Right cardiac atrium (tissue), 5 donors: ENCODE data around the gene PRM1. TPM values are rescaled to one million over a fixed set of nuclear protein-coding genes. Genes with fewer than 3 reads are reported as not detected.
A peak's percentile ranks its signal among the peaks of the same experiment; 100 is the strongest.
"Not testable (repeated sequence)": the region's sequence is repeated elsewhere in the genome, so short reads cannot be mapped to it uniquely, and the experiment has no call there.

Source experiments
- ATAC-seq, 2 donors: fragments of 200-7000 bp; cut with Tn5 transposase; one replicate each; pipeline versions ENCODE4 v1.8.0 to v1.9.1; 2020; ENCODE audit warnings: moderate library complexity in 2 of 2, mild to moderate bottlenecking in 1 of 2
- DNase-seq, 3 donors: peaks; one replicate each; pipeline ENCODE4 v3.0.0-alpha.2; 2020
- H3K27ac ChIP-seq: one replicate; pipeline ENCODE4 v1.5.1; 2013; ENCODE audit warnings: mild to moderate bottlenecking, low read length, control low read depth, moderate library complexity
- H3K27me3 ChIP-seq: one replicate; pipeline ENCODE4 v1.6.1; 2013; ENCODE audit not compliant: control insufficient read depth, insufficient read depth
- H3K4me1 ChIP-seq: one replicate; pipeline ENCODE4 v1.6.1; 2013; ENCODE audit warnings: low read length; ENCODE audit not compliant: control insufficient read depth, insufficient read depth
- H3K4me3 ChIP-seq: one replicate; pipeline ENCODE4 v1.5.1; 2013; ENCODE audit warnings: low read length, control low read depth
- H3K9me3 ChIP-seq: one replicate; pipeline ENCODE4 v1.6.1; 2013; ENCODE audit warnings: low read length; ENCODE audit not compliant: control insufficient read depth
- WGBS: extraction: QIAGEN DNeasy Blood & Tissue Kit; methylation state at CpG from one replicate; pipeline ENCODE4 v1.1.7; 2013; 5-methylcytosine and 5-hydroxymethylcytosine counted together
- intact Hi-C, 4 donors: fragments of 100-400 bp; cut with DNase I; formaldehyde crosslinking; loops; one replicate each; pipeline versions ENCODE4 v1.11.0 to v1.14.0; 2022 to 2023
- polyA plus RNA-seq: library from polyadenylated mRNA; stranded (reverse); fragments of 200-250 nt; gene quantifications from one replicate; pipeline ENCODE4 v1.2.3, GENCODE V29; 2013
- total RNA-seq, 4 donors: library from RNA; stranded (reverse); fragmentation: NEBNext Ultra II Directional; extraction: Animal tissue kit (Norgen Biotek cat#: 25700); gene quantifications; one replicate each; pipeline ENCODE4 v1.2.1, GENCODE V29; 2021
- donor health status: healthy with polysubstance abuse.
- donor health status: DM: no; HTN: yes; CAD: no.
- donor health status: DM: no; HTN: no; CAD: no.
- donor health status: DM: no; HTN: yes; CAD: no; lungs with severe emphysema.
- donor health status: DM: yes; HTN: yes; CAD: no.

Gene PRM1
- total and polyA plus RNA-seq, 5 donors, result not detected

DNA sequence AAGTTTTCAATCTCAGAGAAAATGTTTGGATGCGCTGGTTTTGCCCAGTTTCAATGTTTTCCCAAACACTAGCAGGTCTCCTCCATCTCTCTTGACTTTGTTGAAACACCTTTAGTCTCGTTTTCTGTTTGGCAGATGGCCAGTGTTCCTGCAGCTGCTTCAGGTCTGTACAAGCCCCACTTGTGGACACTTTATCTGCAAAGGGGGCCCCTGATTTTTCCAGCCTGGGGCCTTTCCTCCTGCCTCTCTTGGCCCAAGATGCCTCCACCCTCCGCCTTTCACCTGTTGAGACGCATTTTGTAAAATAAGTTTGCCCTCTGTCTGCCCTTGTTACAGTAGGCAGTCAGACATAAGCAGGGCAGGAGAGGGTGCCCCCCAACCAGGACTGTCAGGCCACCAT is 21.8 kb upstream of the PRM1 start:
- no peak overlapping the region for H3K27ac ChIP-seq
- intact Hi-C loops, result no loop called here
- DNase-seq, result no peak
- H3K9me3 ChIP-seq, result no peaks in the 10 kb centered on the region
- H3K27me3 ChIP-seq, result no peaks in the 10 kb centered on the region
- H3K4me3 ChIP-seq, result no peak overlapping the region
- no peaks in the 10 kb centered on the region for H3K4me1 ChIP-seq
- ATAC-seq, result no peak
- 76% methylated on average over 4 of the region's 4 CpGs for WGBS

DNA sequence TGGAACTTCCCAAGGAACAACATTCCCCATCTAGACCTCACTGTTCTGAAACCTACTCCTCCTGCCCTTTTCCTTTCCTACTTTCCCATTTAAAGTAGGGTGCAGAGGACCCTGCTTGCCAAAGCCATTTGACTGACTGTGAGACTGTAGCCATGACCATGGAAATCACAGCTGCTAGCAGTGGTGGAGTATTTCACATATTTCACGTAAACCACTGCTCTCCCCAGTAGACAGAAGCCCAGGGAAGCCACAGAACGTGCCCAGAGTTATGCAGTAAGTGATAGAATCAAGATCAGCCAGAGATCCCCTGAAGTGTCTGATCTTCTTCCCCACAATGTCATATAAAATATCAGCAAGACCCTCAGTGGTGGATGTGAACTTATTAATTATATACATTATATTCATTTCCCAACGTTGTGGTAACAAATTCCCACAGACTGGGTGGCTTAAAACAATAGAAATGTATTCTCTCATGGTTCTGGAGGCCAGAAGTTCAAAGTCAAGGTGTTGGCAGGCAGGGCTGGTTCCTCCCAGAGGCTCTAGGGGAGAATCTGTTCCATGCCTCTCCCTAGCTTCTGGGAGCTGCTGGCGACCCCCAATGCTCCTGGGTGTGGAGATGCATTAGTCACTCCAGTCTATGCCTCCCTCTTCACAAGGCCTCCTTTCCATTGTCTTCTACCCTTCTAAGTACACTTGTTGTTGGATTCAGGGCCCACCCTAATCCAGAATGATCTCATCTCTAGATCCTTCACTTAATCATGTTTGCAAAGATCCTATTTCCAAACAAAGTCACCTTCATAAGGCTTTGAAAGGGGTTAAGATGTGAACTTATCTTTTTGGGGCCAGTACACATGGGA is 20.7 kb upstream of the PRM1 start:
- Histone ChIP-seq H3K4me3 (no peak overlapping the region), H3K27me3 (no peaks in the 10 kb centered on the region), H3K9me3 (no peaks in the 10 kb centered on the region), H3K27ac (no peak overlapping the region), H3K4me1 (no peaks in the 10 kb centered on the region)
- ATAC-seq, result no peak
- DNase-seq, result no peak
- intact Hi-C loops, result no loop called here
- 73% methylated on average over 4 of the region's 4 CpGs for WGBS

DNA sequence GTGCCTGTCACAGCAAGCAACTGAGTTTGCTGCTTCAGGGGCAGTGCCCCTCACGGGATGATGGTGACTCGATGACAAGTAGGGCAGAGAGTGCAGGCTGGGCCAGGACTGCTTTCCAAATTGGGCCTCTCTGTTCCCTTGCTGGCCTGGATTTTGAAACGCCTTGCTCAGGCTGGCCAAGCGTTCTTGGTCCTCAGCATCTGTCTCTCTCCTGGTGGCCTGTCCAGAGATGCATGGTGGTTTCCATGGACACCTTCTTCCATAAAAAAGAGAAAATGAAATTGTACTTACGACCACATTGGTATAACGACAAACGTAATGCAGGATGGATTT is 19.4 kb upstream of the PRM1 start:
- Histone ChIP-seq H3K27me3 (no peaks in the 10 kb centered on the region), H3K9me3 (no peaks in the 10 kb centered on the region), H3K4me1 (no peaks in the 10 kb centered on the region), H3K27ac (no peak overlapping the region), H3K4me3 (no peak overlapping the region)
- intact Hi-C loops, result no loop called here
- no peak for DNase-seq
- no peak for ATAC-seq
- whole genome bisulfite sequencing, result 90% methylated on average over 7 of the region's 7 CpGs

DNA sequence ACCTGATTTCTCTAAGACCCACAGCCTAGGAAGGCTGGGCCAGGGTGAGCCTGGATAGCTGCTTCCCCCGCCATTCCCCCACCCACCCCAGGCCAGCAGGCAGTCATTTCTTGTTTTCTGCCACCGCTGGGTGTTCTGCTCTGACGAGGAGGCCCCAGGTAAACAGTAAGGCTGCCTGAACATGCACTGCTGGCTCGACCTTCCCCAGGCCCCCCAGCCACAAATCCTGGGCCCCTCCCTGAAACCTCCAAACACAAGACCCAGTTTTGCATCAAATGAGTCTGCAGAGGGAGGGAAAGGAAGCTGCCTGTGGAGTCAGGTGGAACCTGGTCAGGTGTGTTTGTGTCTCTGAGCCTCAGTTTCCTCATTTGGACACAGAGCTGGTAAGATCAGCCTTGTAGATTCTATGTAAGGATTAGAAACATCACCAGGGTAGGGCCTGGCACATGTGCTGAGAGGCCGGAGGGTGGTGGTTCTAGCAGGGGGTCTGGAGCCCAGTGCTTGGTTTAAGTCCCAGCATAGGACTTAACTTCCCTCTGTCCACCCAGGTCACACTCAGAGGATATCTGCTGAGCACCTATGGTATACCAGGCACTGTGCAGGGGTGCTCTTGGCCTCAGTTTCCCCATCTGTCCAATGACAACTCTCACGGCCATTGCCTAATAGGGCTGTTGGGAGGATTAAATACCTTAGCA is 18.9 kb upstream of the PRM1 start:
- Histone ChIP-seq H3K27ac (no peak overlapping the region), H3K9me3 (no peaks in the 10 kb centered on the region), H3K27me3 (no peaks in the 10 kb centered on the region), H3K4me1 (no peaks in the 10 kb centered on the region), H3K4me3 (no peak overlapping the region)
- no peak for ATAC-seq
- DNase-seq, result no peak
- 91% methylated on average over 6 of the region's 6 CpGs for WGBS
- intact Hi-C loops, result no loop called here

DNA sequence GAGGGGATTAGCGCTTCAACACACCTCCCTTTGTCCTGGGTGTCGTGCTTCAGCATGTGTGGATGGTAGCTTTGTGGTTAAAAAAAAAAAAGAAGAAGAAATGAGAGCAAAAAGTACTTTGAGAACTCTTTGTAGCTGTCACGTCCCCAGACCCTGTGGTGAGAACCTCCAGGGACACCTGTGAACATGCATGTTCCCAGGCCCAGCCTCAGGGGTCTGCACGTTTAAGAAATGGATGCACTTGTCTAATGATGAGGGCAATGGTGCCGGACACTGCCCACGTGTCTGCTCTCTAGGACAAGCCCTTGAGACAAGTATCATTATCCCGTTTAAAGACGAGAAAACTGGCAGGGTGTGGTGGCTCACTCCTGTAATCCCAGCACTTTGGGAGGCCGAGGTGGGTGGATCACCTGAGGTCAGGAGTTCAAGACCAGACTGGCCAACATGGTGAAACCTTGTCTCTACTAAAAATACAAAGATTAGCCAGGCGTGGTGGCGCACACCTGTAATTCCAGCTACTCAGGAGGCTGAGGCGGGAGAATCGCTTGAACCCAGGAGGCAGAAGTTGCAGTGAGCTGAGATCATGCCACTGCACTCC is 17.9 kb upstream of the PRM1 start:
- intact Hi-C loops, H3K9me3 ChIP-seq, H3K4me3 ChIP-seq, DNase-seq, H3K27ac ChIP-seq, ATAC-seq, H3K4me1 ChIP-seq, H3K27me3 ChIP-seq: not testable (repeated sequence)
- WGBS, result 86% methylated on average over 13 of the region's 13 CpGs

DNA sequence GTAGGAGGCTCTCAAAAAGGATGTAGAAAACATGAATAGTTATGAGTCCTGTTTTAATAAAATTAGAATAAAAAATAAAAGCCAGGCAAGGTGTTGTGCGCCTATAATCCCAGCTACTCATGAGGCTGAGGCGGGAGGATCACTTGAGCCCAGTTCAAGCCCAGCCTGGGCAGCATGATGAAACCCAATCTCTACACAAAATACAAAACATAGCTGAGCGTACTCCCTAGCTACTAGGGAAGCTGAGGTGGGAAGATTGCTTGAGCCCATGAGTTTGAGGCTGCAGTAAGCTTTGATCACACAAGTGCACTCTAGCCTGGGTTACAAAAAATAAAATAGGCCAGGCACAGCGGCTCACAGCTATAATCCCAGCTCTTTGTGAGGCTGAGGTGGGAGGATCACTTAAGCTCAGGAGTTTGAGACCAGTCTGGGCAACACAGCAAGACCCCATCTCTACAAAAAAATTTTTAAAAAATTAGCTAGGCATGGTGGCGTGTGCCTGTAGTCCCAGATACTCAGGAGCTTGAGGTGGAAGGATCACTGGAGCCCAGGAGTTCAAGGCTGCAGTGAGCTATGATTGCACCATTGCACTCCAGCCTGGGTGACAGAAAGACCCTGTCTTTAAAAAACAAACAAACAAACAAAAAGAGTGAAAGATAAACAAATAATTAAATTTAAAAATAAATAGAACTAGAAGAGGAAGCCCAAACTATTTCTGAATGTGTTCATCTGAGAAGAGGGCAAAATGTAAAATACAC is 17.2 kb upstream of the PRM1 start:
- DNase-seq (no peak), ATAC-seq (no peak)
- intact Hi-C loops, result no loop called here
- Histone ChIP-seq H3K9me3 (no peaks in the 10 kb centered on the region), H3K4me1 (no peaks in the 10 kb centered on the region), H3K27me3 (no peaks in the 10 kb centered on the region), H3K4me3 (no peak overlapping the region), H3K27ac (no peak overlapping the region)
- 96% methylated on average over 5 of the region's 5 CpGs for WGBS

DNA sequence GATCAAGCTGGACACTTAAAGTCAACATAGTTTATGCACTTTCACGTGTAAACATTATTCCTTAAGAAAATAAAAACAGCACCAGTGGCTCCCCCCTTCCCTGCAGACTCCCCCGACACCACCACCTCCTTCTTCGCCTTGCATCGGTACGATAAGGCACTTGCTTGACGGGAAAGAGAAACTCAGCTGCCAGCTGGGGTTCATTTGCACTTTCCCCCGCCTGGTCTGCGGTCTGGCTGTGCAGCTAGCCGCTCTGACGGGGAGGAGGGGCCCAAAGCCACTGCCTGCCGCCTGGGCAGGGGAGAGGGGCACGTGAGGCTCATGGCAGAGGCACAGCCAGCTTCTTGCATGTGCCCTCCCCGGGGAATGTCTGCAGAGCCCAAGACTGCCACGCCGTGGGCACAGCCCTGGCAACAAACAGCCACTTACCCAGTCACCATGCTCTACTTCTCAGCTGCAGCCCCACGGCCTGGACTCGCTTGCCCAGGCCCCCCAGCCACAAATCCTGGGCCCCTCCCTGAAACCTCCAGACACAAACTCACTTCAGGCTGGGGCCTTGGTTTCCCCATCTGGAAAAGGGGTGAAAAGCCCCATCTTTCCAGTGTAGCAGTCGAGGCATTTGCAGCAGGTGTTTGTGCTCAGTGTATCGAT is 16.5 kb upstream of the PRM1 start:
- Histone ChIP-seq H3K27me3 (no peaks in the 10 kb centered on the region), H3K4me1 (no peaks in the 10 kb centered on the region), H3K27ac (peak overlapping the region; percentile 51), H3K4me3 (no peak overlapping the region), H3K9me3 (no peaks in the 10 kb centered on the region)
- DNase-seq, result peak; percentile 66 to 88 (median 86)
- intact Hi-C loops, result no loop called here
- peak; percentile 87 to 93 for ATAC-seq
- WGBS, result 13% methylated on average over 19 of the region's 19 CpGs

DNA sequence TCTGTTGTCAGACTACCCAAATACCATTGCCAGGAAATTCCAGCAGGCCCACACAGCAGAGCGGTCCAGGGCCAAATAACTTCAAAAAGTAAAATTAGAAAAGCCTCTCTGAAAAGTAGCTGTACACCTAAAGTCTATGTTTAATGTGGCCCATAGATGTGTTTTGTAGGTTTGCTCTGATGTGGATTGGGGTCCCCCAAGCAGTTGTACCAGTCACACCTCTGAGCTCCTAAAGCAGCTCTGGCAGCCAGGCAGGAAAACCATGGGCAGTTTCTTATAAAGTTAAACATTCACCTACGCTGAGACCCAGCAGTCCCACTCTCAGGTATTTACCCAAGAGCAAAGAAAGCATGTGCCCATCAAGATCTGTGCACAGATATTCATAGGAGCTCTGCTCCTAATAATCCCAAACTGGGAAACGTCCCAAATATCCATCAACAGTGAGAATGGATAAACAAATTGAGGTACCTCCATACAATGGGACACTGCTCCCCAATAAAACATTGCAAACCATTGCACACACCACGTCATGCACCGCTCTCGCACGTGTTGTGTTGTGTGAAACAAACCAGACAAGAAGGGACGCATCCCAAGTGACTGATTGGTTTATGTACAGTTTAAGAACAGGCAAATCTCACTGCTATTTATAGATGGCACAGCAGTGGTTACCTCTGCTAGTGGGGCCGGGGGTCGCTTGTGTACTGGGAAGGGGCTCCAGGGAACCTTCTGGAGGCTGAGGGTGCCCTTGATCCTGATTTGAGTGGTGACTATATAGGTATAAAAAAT is 15.8 kb upstream of the PRM1 start:
- Histone ChIP-seq H3K9me3 (no peaks in the 10 kb centered on the region), H3K27ac (no peak overlapping the region), H3K4me3 (no peak overlapping the region), H3K27me3 (no peaks in the 10 kb centered on the region), H3K4me1 (no peaks in the 10 kb centered on the region)
- ATAC-seq, result peak; percentile 34 to 52
- intact Hi-C loops, result no loop called here
- DNase-seq, result no peak
- WGBS, result 48% methylated on average over 10 of the region's 10 CpGs

DNA sequence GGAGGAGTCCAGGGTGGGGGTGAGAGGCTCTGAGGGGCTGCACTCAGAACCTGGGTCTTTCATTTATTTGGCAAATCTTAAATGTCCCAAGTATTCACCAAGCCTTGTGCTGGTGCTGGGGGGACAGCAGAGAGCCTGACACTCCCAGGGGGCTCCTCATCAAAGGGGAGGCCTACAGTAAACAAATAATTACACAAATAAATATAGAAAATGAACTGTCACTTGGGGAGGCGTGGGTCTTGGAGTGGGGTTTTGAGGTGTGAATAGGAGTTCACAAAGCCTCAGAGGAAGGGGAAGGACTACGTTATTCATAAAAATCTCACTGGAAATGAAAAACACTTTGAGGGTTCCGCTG is 15.2 kb upstream of the PRM1 start:
- Histone ChIP-seq H3K4me1 (no peaks in the 10 kb centered on the region), H3K9me3 (no peaks in the 10 kb centered on the region), H3K27me3 (no peaks in the 10 kb centered on the region), H3K27ac (no peak overlapping the region), H3K4me3 (no peak overlapping the region)
- 85% methylated on average over 3 of the region's 3 CpGs for WGBS
- DNase-seq (no peak), ATAC-seq (no peak)
- intact Hi-C loops, result no loop called here

DNA sequence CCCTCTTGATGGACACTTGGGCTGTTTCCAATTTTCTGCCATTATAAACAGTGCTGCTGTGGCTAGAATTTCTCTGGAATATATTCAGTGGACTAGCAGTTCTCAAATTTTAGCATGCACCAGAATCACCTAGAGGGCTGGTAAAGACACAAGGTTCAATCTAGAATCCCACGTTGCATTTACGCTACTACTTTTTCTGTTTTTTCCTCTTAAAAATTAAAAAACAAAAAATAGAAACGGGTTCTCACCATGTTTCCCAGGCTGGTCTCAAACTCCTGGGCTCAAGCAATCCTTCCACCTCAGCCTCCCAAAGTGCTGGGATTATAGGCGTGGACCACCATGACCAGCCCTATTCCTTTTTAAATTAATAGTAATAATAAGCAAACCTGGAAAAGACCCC is 14.5 kb upstream of the PRM1 start:
- no peaks in the 10 kb centered on the region for H3K4me1 ChIP-seq
- DNase-seq, result no peak
- no peak overlapping the region for H3K27ac ChIP-seq
- H3K9me3 ChIP-seq, result no peaks in the 10 kb centered on the region
- H3K27me3 ChIP-seq, result no peaks in the 10 kb centered on the region
- intact Hi-C loops, result no loop called here
- no peak for ATAC-seq
- H3K4me3 ChIP-seq, result no peak overlapping the region
- WGBS, result 94% methylated on average over 4 of the region's 4 CpGs
